IMR-90 (cell line): ENCODE measurements around the gene TMOD1. TPM values are rescaled to one million over a fixed set of nuclear protein-coding genes. Genes with fewer than 3 reads are reported as not detected.

Experiments used
- ATAC-seq: fragments of 200-7000 bp; cut with Tn5 transposase; 2 replicates; pipeline ENCODE4 v1.9.1; 2020; ENCODE audit warnings: low read depth, mild to moderate bottlenecking, moderate library complexity
- BruUV-seq: library from RNA; stranded (reverse); fragments of 400-500 nt; replicated peaks from 2 replicates; lab custom pipeline; 2021; lab: Mats Ljungman, UMichigan
- CTCF ChIA-PET: fragments of 300-600 bp; formaldehyde crosslinking; extraction: SDS; loops from one replicate; lab custom pipeline; 2021; ENCODE audit warnings: antibody characterized with exemption; lab: Yijun Ruan, JAX
- POLR2A ChIA-PET: fragments of 300-600 bp; sonication (Branson Sonifier 250); formaldehyde crosslinking; loops from one replicate; lab custom pipeline; 2022; ENCODE audit warnings: antibody characterized with exemption; ENCODE audit not compliant: unreplicated experiment; lab: Charles Lee
- DNase-seq: peaks from one replicate; pipeline ENCODE4 v3.0.0; 2013
- H2AFZ ChIP-seq: replicated peaks from 2 replicates; pipeline ENCODE3; 2013; ENCODE audit warnings: low read length, mild to moderate bottlenecking; ENCODE audit not compliant: poor library complexity
- H2AK5ac ChIP-seq: 2 replicates; pipeline ENCODE4 v1.6.1; 2013; ENCODE audit warnings: low read depth, low read length, inconsistent platforms
- H2AK9ac ChIP-seq: replicated peaks from 2 replicates; pipeline ENCODE3; 2013; ENCODE audit warnings: mild to moderate bottlenecking, low read depth, low read length, moderate library complexity; ENCODE audit not compliant: poor library complexity
- H2BK120ac ChIP-seq: 2 replicates; pipeline ENCODE4 v1.6.1; 2013; ENCODE audit warnings: low read depth, low read length, inconsistent platforms
- H2BK15ac ChIP-seq: 3 replicates; pipeline ENCODE4 v1.6.1; 2013; ENCODE audit warnings: low read depth, low read length, inconsistent platforms
- H2BK20ac ChIP-seq: 2 replicates; pipeline ENCODE4 v1.6.1; 2013; ENCODE audit warnings: low read depth, mild to moderate bottlenecking, inconsistent platforms, low read length, moderate library complexity
- H2BK5ac ChIP-seq: 2 replicates; pipeline ENCODE4 v1.6.1; 2013; ENCODE audit warnings: mild to moderate bottlenecking, low read depth, low read length, inconsistent platforms; ENCODE audit not compliant: poor library complexity, severe bottlenecking
- H3K14ac ChIP-seq: replicated peaks from 2 replicates; pipeline ENCODE4 v1.6.1; 2013; ENCODE audit warnings: low read depth, low read length, inconsistent platforms
- H3K18ac ChIP-seq: 2 replicates; pipeline ENCODE4 v1.6.1; 2013; ENCODE audit warnings: low read depth, low read length, control low read depth
- H3K23ac ChIP-seq: 2 replicates; pipeline ENCODE4 v1.6.1; 2013; ENCODE audit warnings: low read depth, low read length, inconsistent platforms
- H3K27ac ChIP-seq: 2 replicates; pipeline ENCODE4 v1.5.1; 2013; ENCODE audit warnings: mild to moderate bottlenecking, control low read depth, low read length; ENCODE audit not compliant: insufficient read depth
- H3K27me3 ChIP-seq: 2 replicates; pipeline ENCODE4 v1.6.1; 2013; ENCODE audit warnings: low read length; ENCODE audit not compliant: control insufficient read depth, insufficient read depth
- H3K36me3 ChIP-seq: 2 replicates; pipeline ENCODE4 v1.6.1; 2013; ENCODE audit warnings: low read length, mixed read lengths; ENCODE audit not compliant: control insufficient read depth, insufficient read depth
- H3K4ac ChIP-seq: 2 replicates; pipeline ENCODE4 v1.6.1; 2013; ENCODE audit warnings: low read depth, low read length, inconsistent platforms
- H3K4me1 ChIP-seq: 2 replicates; pipeline ENCODE4 v1.6.1; 2013; ENCODE audit warnings: low read length, mixed read lengths; ENCODE audit not compliant: control insufficient read depth, insufficient read depth
- H3K4me2 ChIP-seq: 2 replicates; pipeline ENCODE4 v1.6.1; 2013; ENCODE audit warnings: low read depth, mild to moderate bottlenecking, control low read depth, low read length, moderate library complexity
- H3K4me3 ChIP-seq: 2 replicates; pipeline ENCODE4 v1.5.1; 2013; ENCODE audit warnings: low read depth, mild to moderate bottlenecking, control low read depth, low read length, moderate library complexity; ENCODE audit not compliant: insufficient read depth
- H3K56ac ChIP-seq: 2 replicates; pipeline ENCODE4 v1.6.1; 2013; ENCODE audit warnings: low read length, inconsistent platforms; ENCODE audit not compliant: insufficient read depth; ENCODE audit errors: extremely low read depth
- H3K79me1 ChIP-seq, 2 experiments: 2 replicates each; pipeline ENCODE4 v1.6.1; 2013; ENCODE audit warnings: low read length in 2 of 2, inconsistent platforms in 1 of 2, low read depth in 1 of 2
- H3K9ac ChIP-seq: 2 replicates; pipeline ENCODE4 v1.6.1; 2013; ENCODE audit warnings: low read depth, low read length, control low read depth
- H3K9me1 ChIP-seq: 2 replicates; pipeline ENCODE4 v1.6.1; 2013; ENCODE audit warnings: low read length, inconsistent platforms; ENCODE audit not compliant: insufficient read depth
- H3K9me3 ChIP-seq: 2 replicates; pipeline ENCODE4 v1.6.1; 2013; ENCODE audit warnings: low read length; ENCODE audit not compliant: control insufficient read depth, insufficient read depth
- H4K20me1 ChIP-seq: 2 replicates; pipeline ENCODE4 v1.6.1; 2013; ENCODE audit warnings: low read length, inconsistent platforms; ENCODE audit not compliant: insufficient read depth
- H4K5ac ChIP-seq: 2 replicates; pipeline ENCODE4 v1.6.1; 2013; ENCODE audit warnings: mild to moderate bottlenecking, low read depth, low read length, control low read depth
- H4K8ac ChIP-seq, 2 experiments: 2 replicates each; pipeline ENCODE4 v1.6.1; 2013; ENCODE audit warnings: low read depth in 2 of 2, low read length in 2 of 2, control low read depth in 1 of 2, inconsistent platforms in 1 of 2
- H4K91ac ChIP-seq: 2 replicates; pipeline ENCODE4 v1.6.1; 2013; ENCODE audit warnings: low read depth, low read length, inconsistent platforms; ENCODE audit not compliant: insufficient read depth
- FOS ChIP-seq: fragments of 150-350 bp; IDR thresholded peaks from 2 replicates; pipeline ENCODE4 v1.6.1; 2016; ENCODE audit warnings: low read depth, low read length
- MAZ ChIP-seq: IDR thresholded peaks from 2 replicates; pipeline ENCODE4 v1.6.1; 2012; ENCODE audit warnings: low read depth, mild to moderate bottlenecking, low read length, improper control_type of control experiment, moderate library complexity, borderline replicate concordance
- dilution Hi-C: fragments of 300-500 bp; cut with HindIII; formaldehyde crosslinking; loops from one replicate; pipeline ENCODE4 v1.14.3; 2018; ENCODE audit warnings: low sequenced_read_pairs; ENCODE audit not compliant: unreplicated experiment
- in situ Hi-C: fragments of 300-500 bp; cut with MboI; formaldehyde crosslinking; loops from 3 replicates; pipeline ENCODE4 v1.14.3; 2019; ENCODE audit warnings: low sequenced_read_pairs, inconsistent platforms, mixed read lengths
- intact Hi-C: fragments of 100-400 bp; cut with micrococcal nuclease; formaldehyde crosslinking; loops from 2 replicates; pipeline ENCODE4 v1.10.0; 2022
- polyA plus RNA-seq, 3 experiments: library from polyadenylated mRNA; depleted of rRNA; stranded (reverse); fragments of >200 nt; gene quantifications; 2 replicates each; pipeline ENCODE4 v1.2.3, GENCODE V29; 2012; ENCODE audit warnings: low replicate concordance in 1 of 3
- total RNA-seq: library from RNA; depleted of rRNA; stranded (reverse); fragments of >200 nt; gene quantifications from 2 replicates; pipeline ENCODE4 v1.2.3, GENCODE V29; 2012

TMOD1 gene
- total and polyA plus RNA-seq, 2 of the 4 experiments (the other 2 are of a cell fraction), result 0.18 to 0.38 TPM

DNA sequence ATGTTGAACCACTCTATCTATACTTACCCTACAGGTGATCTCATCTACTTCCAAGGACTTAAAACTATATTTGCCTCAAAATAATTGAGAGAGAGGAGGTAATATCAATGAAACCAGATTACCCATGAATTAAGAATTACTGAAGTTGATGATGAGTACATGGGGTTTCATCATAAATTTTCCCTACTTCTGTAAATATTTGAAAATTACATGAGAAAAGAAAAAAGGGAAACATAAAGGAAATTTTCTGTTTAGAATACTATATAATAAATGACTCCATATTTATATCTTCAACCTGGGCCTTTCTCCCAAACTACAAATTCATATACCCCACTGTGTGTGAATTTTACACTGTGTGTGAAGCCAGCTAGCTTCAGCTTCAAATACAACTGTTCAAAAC, 129.1 kb downstream of the TMOD1 start:
- POLR2A ChIA-PET, result no interaction called here
- TF ChIP-seq FOS (no peak), MAZ (no peak)
- Histone ChIP-seq H2AK5ac (no peak overlapping the region), H2BK5ac (no peak overlapping the region), H2BK120ac (no peak overlapping the region), H3K36me3 (0 out of 2 replicates have a peak, but pooled peaks cover under 1% of the 10 kb centered on the region), H3K4me3 (no peak overlapping the region), H3K27ac (no peak overlapping the region), H2AK9ac (no peak overlapping the region), H3K56ac (no peak overlapping the region), H3K9me3 (no peaks in the 10 kb centered on the region), H3K14ac (no peak overlapping the region), H4K5ac (no peak overlapping the region), H4K20me1 (peaks cover 16% of the 10 kb centered on the region), H4K8ac (no peak overlapping the region), H2AFZ (no peak overlapping the region), H3K79me1 (peaks cover 24 to 45% of the 10 kb centered on the region in 2 experiments), H3K4me2 (no peak overlapping the region), H3K23ac (no peak overlapping the region), H3K9me1 (peaks cover 6% of the 10 kb centered on the region), H3K18ac (no peak overlapping the region), H2BK15ac (no peak overlapping the region), H2BK20ac (no peak overlapping the region), H4K91ac (no peak overlapping the region), H3K4ac (no peak overlapping the region), H3K4me1 (peaks cover 11% of the 10 kb centered on the region), H3K9ac (no peak overlapping the region), H3K27me3 (no peaks in the 10 kb centered on the region)
- CTCF ChIA-PET, result no interaction called here
- dilution Hi-C loops, result no loop called here
- no peak for DNase-seq
- in situ Hi-C loops, result no loop called here
- no TSS peak for BruUV-seq
- no peak for ATAC-seq
- intact Hi-C loops, result no loop called here
